Endothelial cell of umbilical vein (primary cell): ENCODE results near the gene DPYD. TPM values are rescaled to one million over a fixed set of nuclear protein-coding genes. Genes with fewer than 3 reads are reported as not detected.

ENCODE experiments used
- BruUV-seq: library from RNA; stranded (reverse); fragments of 400-500 nt; replicated peaks from 2 replicates; lab custom pipeline; 2021; lab: Mats Ljungman, UMichigan
- CTCF ChIA-PET: fragments of 300-600, 350-600 bp; sonication (Branson Sonifier 250); formaldehyde crosslinking; loops from one replicate; lab custom pipeline; 2021; ENCODE audit warnings: antibody characterized with exemption, inconsistent platforms; lab: Charles Lee
- POLR2A ChIA-PET: fragments of 300-600, 350-600 bp; sonication (Branson Sonifier 250); formaldehyde crosslinking; loops from one replicate; lab custom pipeline; 2021; ENCODE audit warnings: antibody characterized with exemption, inconsistent platforms; lab: Charles Lee
- DNase-seq: peaks from one replicate; pipeline ENCODE4 v3.0.0-alpha.2; 2011; ENCODE audit warnings: low read depth, low spot score
- FAIRE-seq: peaks from 2 replicates; lab custom pipeline; 2011; peaks lifted over from hg19 to GRCh38; lab: Jason Lieb, UNC
- H2AFZ ChIP-seq: 2 replicates; pipeline ENCODE4 v1.6.0; 2012; ENCODE audit warnings: low read depth, low read length, control low read depth, inconsistent platforms
- H3K27ac ChIP-seq: 2 replicates; pipeline ENCODE4 v1.5.1; 2011; ENCODE audit warnings: low read depth, mild to moderate bottlenecking, control low read depth, low read length, moderate library complexity; ENCODE audit not compliant: insufficient read depth
- H3K27me3 ChIP-seq, 2 experiments: 2 replicates each; pipeline versions ENCODE4 v1.6.0 to v1.6.1; 2011; ENCODE audit warnings: low read length in 2 of 2, mixed read lengths in 1 of 2; ENCODE audit not compliant: control insufficient read depth in 2 of 2, insufficient read depth in 2 of 2
- H3K36me3 ChIP-seq, 2 experiments: 2 replicates in 1 of 2; 3 replicates in 1 of 2; pipeline ENCODE4 v1.5.1; 2011; ENCODE audit warnings: low read length in 2 of 2, mild to moderate bottlenecking in 1 of 2, moderate library complexity in 1 of 2; ENCODE audit not compliant: control insufficient read depth in 2 of 2, insufficient read depth in 2 of 2; ENCODE audit errors: extremely low read depth in 1 of 2
- H3K4me1 ChIP-seq: 3 replicates; pipeline ENCODE4 v1.5.1; 2011; ENCODE audit warnings: mild to moderate bottlenecking, low read length; ENCODE audit not compliant: control insufficient read depth, insufficient read depth; ENCODE audit errors: extremely low read depth
- H3K4me2 ChIP-seq: 2 replicates; pipeline ENCODE4 v1.6.1; 2011; ENCODE audit warnings: low read length, control low read depth, mixed read lengths; ENCODE audit not compliant: insufficient read depth
- H3K4me3 ChIP-seq, 3 experiments: fragments of 200-600 bp in 1 of 3; sonication (generic), shearing (Covaris generic) in 1 of 3; replicated peaks in 1 of 3; 2 replicates each; pipeline ENCODE4 v1.5.1; 2011 to 2016; ENCODE audit warnings: control low read depth in 3 of 3, low read length in 3 of 3, mild to moderate bottlenecking in 2 of 3, inconsistent platforms in 1 of 3, low read depth in 1 of 3, moderate library complexity in 1 of 3; ENCODE audit not compliant: insufficient read depth in 1 of 3
- H3K79me2 ChIP-seq: 2 replicates; pipeline ENCODE4 v1.6.0; 2012; ENCODE audit warnings: low read length, inconsistent platforms; ENCODE audit not compliant: control insufficient read depth, insufficient read depth
- H3K9ac ChIP-seq: replicated peaks from 2 replicates; pipeline ENCODE3; 2011; ENCODE audit warnings: low read length, control low read depth; ENCODE audit not compliant: insufficient read depth; ENCODE audit errors: extremely low read depth
- H3K9me1 ChIP-seq: replicated peaks from 3 replicates; pipeline ENCODE4 v1.6.0; 2011; ENCODE audit warnings: mild to moderate bottlenecking, low read length; ENCODE audit not compliant: control insufficient read depth, insufficient read depth; ENCODE audit errors: extremely low read depth
- H3K9me3 ChIP-seq: replicated peaks from 2 replicates; pipeline ENCODE4 v1.5.1; 2012; ENCODE audit warnings: low read length, inconsistent platforms; ENCODE audit not compliant: control insufficient read depth, insufficient read depth
- H4K20me1 ChIP-seq: replicated peaks from 2 replicates; pipeline ENCODE3; 2011; ENCODE audit warnings: mild to moderate bottlenecking, low read length; ENCODE audit not compliant: control insufficient read depth, insufficient read depth; ENCODE audit errors: extremely low read depth
- CTCF ChIP-seq, 2 donors: IDR thresholded peaks; 1 replicate in 1 of 2; 2 replicates in 1 of 2; pipeline ENCODE4 v1.5.1; 2011; ENCODE audit warnings: low read length in 2 of 2, mild to moderate bottlenecking in 2 of 2, moderate library complexity in 2 of 2, control low read depth in 1 of 2, inconsistent platforms in 1 of 2, low read depth in 1 of 2; ENCODE audit not compliant: insufficient read depth in 1 of 2; ENCODE audit errors: extremely low read depth in 1 of 2
- JUN ChIP-seq: IDR thresholded peaks from 2 replicates; pipeline ENCODE4 v1.6.1; 2011; ENCODE audit warnings: borderline replicate concordance, low read depth; ENCODE audit not compliant: insufficient read length, insufficient read depth
- POLR2A ChIP-seq: IDR thresholded peaks from 2 replicates; pipeline ENCODE4 v1.6.1; 2012; ENCODE audit warnings: low read depth, mild to moderate bottlenecking, control low read depth, low read length
- POLR2AphosphoS5 ChIP-seq: IDR thresholded peaks from 2 replicates; pipeline ENCODE4 v1.6.1; 2012; ENCODE audit warnings: low read depth, mild to moderate bottlenecking, control low read depth, low read length, moderate library complexity; ENCODE audit not compliant: insufficient read depth
- dilution Hi-C: fragments of 300-500 bp; cut with MboI; formaldehyde crosslinking; loops from one replicate; pipeline ENCODE4 v1.15.0; 2019; ENCODE audit warnings: low sequenced_read_pairs; ENCODE audit not compliant: extremely low pct_ligation_motif_present
- intact Hi-C: fragments of 100-400 bp; cut with micrococcal nuclease; formaldehyde crosslinking; loops from one replicate; pipeline ENCODE4 v1.10.0; 2022
- polyA plus RNA-seq, 4 experiments: library from polyadenylated mRNA; depleted of rRNA in 3 of 4; stranded (reverse) in 3 of 4; unstranded in 1 of 4; fragments of >200 nt; gene quantifications; 2 replicates each; pipeline versions ENCODE4 v1.2.1 to v1.2.3, GENCODE V29; 2011 to 2012; ENCODE audit warnings: missing spikeins in 1 of 4
- total RNA-seq: library from RNA; stranded (reverse); gene quantifications from 2 replicates; pipeline ENCODE4 v1.2.3, GENCODE V29; 2021

The DPYD gene
- total and polyA plus RNA-seq, 2 donors (not counting 3 experiments of a cell fraction or from before 2014, with no cell fraction given), result 4.6 to 15.1 TPM

GRCh38 chr1:97668945-97669344, 251.9 kb downstream of the DPYD start:
- Histone ChIP-seq H3K9me3 (no peaks in the 10 kb centered on the region), H3K9me1 (no peaks in the 10 kb centered on the region), H4K20me1 (no peaks in the 10 kb centered on the region), H3K36me3 (no peaks in the 10 kb centered on the region), H3K9ac (no peak overlapping the region), H3K27ac (no peak overlapping the region), H2AFZ (no peak overlapping the region), H3K4me2 (no peak overlapping the region), H3K4me3 (no peak overlapping the region), H3K4me1 (no peaks in the 10 kb centered on the region), H3K27me3 (no peaks in the 10 kb centered on the region), H3K79me2 (no peaks in the 10 kb centered on the region)
- dilution Hi-C loops, result no loop called here
- DNase-seq (peak; percentile 66), FAIRE-seq (peak; percentile 64)
- ChIA-PET CTCF (interaction anchor here (1.0 to 1.4 kb wide), 4 partner anchors 65 to 799 kb away, joined by 3 to 11 read pairs (median 5); no protein-coding TSS in a partner anchor), POLR2A (no interaction called here)
- no TSS peak for BruUV-seq
- intact Hi-C loops, result loop anchor here (1.0 to 5.0 kb wide), 3 partner anchors 151 to 798 kb away; no protein-coding TSS in a partner anchor
- TF ChIP-seq CTCF (IDR thresholded peaks at IDR 0.05; ENCODE audit: extremely low read depth in 1 of 2, insufficient read depth in 1 of 2, low read depth in 1 of 2, low read length in 2 of 2) (peak; percentile 23), POLR2AphosphoS5 (no peak)

GRCh38 chr1:97660431-97661105, 260.3 kb downstream of the DPYD start:
- no peak overlapping the region for H3K27ac ChIP-seq
- no peaks in the 10 kb centered on the region for H3K36me3 ChIP-seq
- H3K4me3 ChIP-seq, result no peak overlapping the region
- H3K4me1 ChIP-seq, result no peaks in the 10 kb centered on the region
- DNase-seq (no peak), FAIRE-seq (no peak)
- TF ChIP-seq POLR2A (no peak), JUN (no peak)
- dilution Hi-C loops, result no loop called here
- POLR2A ChIA-PET, result no interaction called here
- intact Hi-C loops, result no loop called here
- H3K9ac ChIP-seq, result no peak overlapping the region
- no peaks in the 10 kb centered on the region for H3K9me3 ChIP-seq
- H4K20me1 ChIP-seq, result no peaks in the 10 kb centered on the region
- no peaks in the 10 kb centered on the region for H3K27me3 ChIP-seq
- CTCF ChIA-PET, result interaction anchor here (1.1 to 1.3 kb wide), 2 partner anchors 9 to 11 kb away, joined by 3 to 4 read pairs; no protein-coding TSS in a partner anchor
- H2AFZ ChIP-seq, result no peak overlapping the region
- H3K79me2 ChIP-seq, result no peaks in the 10 kb centered on the region
- H3K9me1 ChIP-seq, result no peaks in the 10 kb centered on the region
- BruUV-seq, result no TSS peak
- no peak overlapping the region for H3K4me2 ChIP-seq
